HEK293 (cell line): ENCODE results near the gene IQCH.

Experiments
- HOXA7 ChIP-seq: sonication (generic); formaldehyde crosslinking; IDR thresholded peaks from 2 replicates; pipeline ENCODE4 v1.8.1; 2022; ENCODE audit warnings: missing genetic modification reagents, borderline replicate concordance
- RBAK ChIP-seq: fragments of 450-650 bp; formaldehyde crosslinking; IDR thresholded peaks from 2 replicates; pipeline ENCODE4 v1.5.1; 2016; ENCODE audit warnings: missing biosample characterization, missing genetic modification characterization
- SETDB1 ChIP-seq: IDR thresholded peaks from one replicate; pipeline ENCODE4 v1.6.1; 2017; ENCODE audit warnings: mild to moderate bottlenecking, low read length, moderate library complexity, mixed read lengths; ENCODE audit not compliant: insufficient read length
- TCF7L2 ChIP-seq: IDR thresholded peaks from 2 replicates; pipeline ENCODE4 v1.6.1; 2011; ENCODE audit warnings: low read depth, mild to moderate bottlenecking, inconsistent platforms, low read length, moderate library complexity, borderline replicate concordance
- YY1 ChIP-seq: fragments of 450-650 bp; formaldehyde crosslinking; IDR thresholded peaks from 2 replicates; pipeline ENCODE4 v1.5.1; 2018; ENCODE audit warnings: missing biosample characterization, missing genetic modification characterization
- ZBTB1 ChIP-seq: fragments of 450-650 bp; formaldehyde crosslinking; IDR thresholded peaks from 2 replicates; pipeline ENCODE4 v1.5.1; 2016; ENCODE audit warnings: missing biosample characterization, missing genetic modification characterization
- ZBTB20 ChIP-seq: fragments of 450-650 bp; formaldehyde crosslinking; IDR thresholded peaks from 2 replicates; pipeline ENCODE4 v1.5.1; 2016; ENCODE audit warnings: missing biosample characterization, missing genetic modification characterization
- ZNF169 ChIP-seq: fragments of 450-650 bp; formaldehyde crosslinking; IDR thresholded peaks from 2 replicates; pipeline ENCODE4 v1.5.1; 2016; ENCODE audit warnings: missing biosample characterization, missing genetic modification characterization
- ZNF302 ChIP-seq: fragments of 450-650 bp; formaldehyde crosslinking; IDR thresholded peaks from 2 replicates; pipeline ENCODE4 v1.5.1; 2016; ENCODE audit warnings: missing biosample characterization, missing genetic modification characterization, low read depth
- ZNF433 ChIP-seq: fragments of 450-650 bp; formaldehyde crosslinking; IDR thresholded peaks from 2 replicates; pipeline ENCODE4 v1.5.1; 2016; ENCODE audit warnings: missing biosample characterization, missing genetic modification characterization, low read depth
- TF ChIP-seq, protein P1 (sequence below): fragments of 450-650 bp; formaldehyde crosslinking; IDR thresholded peaks from 2 replicates; pipeline ENCODE4 v1.5.1; 2016; ENCODE audit warnings: missing biosample characterization, missing genetic modification characterization
- TF ChIP-seq, protein P2 (sequence below): fragments of 450-650 bp; formaldehyde crosslinking; IDR thresholded peaks from 2 replicates; pipeline ENCODE4 v1.5.1; 2016; ENCODE audit warnings: missing biosample characterization, missing genetic modification characterization
- TF ChIP-seq, protein P3 (sequence below): fragments of 450-650 bp; formaldehyde crosslinking; IDR thresholded peaks from 2 replicates; pipeline ENCODE4 v1.5.1; 2016; ENCODE audit warnings: missing biosample characterization, missing genetic modification characterization
- TF ChIP-seq, protein P4 (sequence below): fragments of 450-650 bp; formaldehyde crosslinking; IDR thresholded peaks from 2 replicates; pipeline ENCODE4 v1.5.1; 2016; ENCODE audit warnings: missing biosample characterization, missing genetic modification characterization

DNA sequence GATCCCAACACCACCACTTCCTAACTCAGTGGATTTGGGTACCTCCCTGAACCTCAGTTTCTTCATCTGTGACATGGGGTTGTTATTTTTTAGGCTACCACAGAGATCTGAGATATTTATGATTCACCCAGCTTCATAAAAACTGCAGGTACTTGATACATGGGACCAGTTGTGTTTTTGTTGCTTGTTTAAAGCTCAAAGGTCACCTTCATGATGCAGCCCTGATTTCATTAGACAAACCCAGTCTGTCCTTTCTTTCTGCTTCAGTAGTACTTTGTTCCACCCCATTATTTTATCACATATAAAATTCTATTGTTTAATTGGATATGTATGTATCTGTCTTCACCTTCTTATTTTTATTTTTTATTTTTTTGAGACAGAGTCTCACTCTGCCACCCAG, 208.9 kb downstream of the IQCH start:
- TF ChIP-seq, protein P1, sequence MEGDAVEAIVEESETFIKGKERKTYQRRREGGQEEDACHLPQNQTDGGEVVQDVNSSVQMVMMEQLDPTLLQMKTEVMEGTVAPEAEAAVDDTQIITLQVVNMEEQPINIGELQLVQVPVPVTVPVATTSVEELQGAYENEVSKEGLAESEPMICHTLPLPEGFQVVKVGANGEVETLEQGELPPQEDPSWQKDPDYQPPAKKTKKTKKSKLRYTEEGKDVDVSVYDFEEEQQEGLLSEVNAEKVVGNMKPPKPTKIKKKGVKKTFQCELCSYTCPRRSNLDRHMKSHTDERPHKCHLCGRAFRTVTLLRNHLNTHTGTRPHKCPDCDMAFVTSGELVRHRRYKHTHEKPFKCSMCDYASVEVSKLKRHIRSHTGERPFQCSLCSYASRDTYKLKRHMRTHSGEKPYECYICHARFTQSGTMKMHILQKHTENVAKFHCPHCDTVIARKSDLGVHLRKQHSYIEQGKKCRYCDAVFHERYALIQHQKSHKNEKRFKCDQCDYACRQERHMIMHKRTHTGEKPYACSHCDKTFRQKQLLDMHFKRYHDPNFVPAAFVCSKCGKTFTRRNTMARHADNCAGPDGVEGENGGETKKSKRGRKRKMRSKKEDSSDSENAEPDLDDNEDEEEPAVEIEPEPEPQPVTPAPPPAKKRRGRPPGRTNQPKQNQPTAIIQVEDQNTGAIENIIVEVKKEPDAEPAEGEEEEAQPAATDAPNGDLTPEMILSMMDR (tag by site-specific recombination), result no peak
- no peak for TF ChIP-seq YY1
- TF ChIP-seq ZBTB1 (tag by site-specific recombination), result no peak
- no peak for TF ChIP-seq ZNF433 (tag by site-specific recombination)
- TF ChIP-seq HOXA7, result no peak
- TF ChIP-seq, protein P2, sequence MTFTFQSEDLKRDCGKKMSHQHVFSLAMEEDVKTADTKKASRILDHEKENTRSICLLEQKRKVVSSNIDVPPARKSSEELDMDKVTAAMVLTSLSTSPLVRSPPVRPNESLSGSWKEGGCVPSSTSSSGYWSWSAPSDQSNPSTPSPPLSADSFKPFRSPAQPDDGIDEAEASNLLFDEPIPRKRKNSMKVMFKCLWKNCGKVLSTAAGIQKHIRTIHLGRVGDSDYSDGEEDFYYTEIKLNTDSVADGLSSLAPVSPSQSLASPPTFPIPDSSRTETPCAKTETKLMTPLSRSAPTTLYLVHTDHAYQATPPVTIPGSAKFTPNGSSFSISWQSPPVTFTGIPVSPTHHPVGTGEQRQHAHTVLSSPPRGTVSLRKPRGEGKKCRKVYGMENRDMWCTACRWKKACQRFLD (tag by site-specific recombination), result no peak
- TF ChIP-seq ZBTB20 (tag by site-specific recombination), result no peak
- TF ChIP-seq SETDB1, result no peak
- no peak for TF ChIP-seq ZNF169 (tag by site-specific recombination)
- no peak for TF ChIP-seq TCF7L2
- TF ChIP-seq, protein P3, sequence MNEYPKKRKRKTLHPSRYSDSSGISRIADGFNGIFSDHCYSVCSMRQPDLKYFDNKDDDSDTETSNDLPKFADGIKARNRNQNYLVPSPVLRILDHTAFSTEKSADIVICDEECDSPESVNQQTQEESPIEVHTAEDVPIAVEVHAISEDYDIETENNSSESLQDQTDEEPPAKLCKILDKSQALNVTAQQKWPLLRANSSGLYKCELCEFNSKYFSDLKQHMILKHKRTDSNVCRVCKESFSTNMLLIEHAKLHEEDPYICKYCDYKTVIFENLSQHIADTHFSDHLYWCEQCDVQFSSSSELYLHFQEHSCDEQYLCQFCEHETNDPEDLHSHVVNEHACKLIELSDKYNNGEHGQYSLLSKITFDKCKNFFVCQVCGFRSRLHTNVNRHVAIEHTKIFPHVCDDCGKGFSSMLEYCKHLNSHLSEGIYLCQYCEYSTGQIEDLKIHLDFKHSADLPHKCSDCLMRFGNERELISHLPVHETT (tag by site-specific recombination), result no peak
- TF ChIP-seq, protein P4, sequence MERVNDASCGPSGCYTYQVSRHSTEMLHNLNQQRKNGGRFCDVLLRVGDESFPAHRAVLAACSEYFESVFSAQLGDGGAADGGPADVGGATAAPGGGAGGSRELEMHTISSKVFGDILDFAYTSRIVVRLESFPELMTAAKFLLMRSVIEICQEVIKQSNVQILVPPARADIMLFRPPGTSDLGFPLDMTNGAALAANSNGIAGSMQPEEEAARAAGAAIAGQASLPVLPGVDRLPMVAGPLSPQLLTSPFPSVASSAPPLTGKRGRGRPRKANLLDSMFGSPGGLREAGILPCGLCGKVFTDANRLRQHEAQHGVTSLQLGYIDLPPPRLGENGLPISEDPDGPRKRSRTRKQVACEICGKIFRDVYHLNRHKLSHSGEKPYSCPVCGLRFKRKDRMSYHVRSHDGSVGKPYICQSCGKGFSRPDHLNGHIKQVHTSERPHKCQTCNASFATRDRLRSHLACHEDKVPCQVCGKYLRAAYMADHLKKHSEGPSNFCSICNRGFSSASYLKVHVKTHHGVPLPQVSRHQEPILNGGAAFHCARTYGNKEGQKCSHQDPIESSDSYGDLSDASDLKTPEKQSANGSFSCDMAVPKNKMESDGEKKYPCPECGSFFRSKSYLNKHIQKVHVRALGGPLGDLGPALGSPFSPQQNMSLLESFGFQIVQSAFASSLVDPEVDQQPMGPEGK (tag by site-specific recombination), result no peak
- TF ChIP-seq RBAK, result no peak
- TF ChIP-seq ZNF302, result no peak
